ENCODE results near the gene KIF19. TPM values are rescaled to one million over a fixed set of nuclear protein-coding genes. Genes with fewer than 3 reads are reported as not detected.

The KIF19 gene
- total and polyA plus RNA-seq, 2 of the 8 experiments (the other 6 are each of a cell fraction or from before 2014, with no cell fraction given) = 0.52 to 0.77 TPM

- POLR2A ChIA-PET (ENCODE audit: partially characterized antibody) = interaction anchor here (0.6 kb wide), 1 partner anchor 66 kb away, joined by 3 read pairs; no protein-coding TSS in a partner anchor
- Histone ChIP-seq H3K4me1 (replicated peaks in 1 of 4; ENCODE audit: control insufficient read depth in 3 of 4, insufficient read depth in 4 of 4, low read length in 3 of 4) (peaks cover 6 to 14% (median 12%) of the 10 kb centered on the region in 4 experiments; a peak in 6 of 7 replicates), H3K27me3 (replicated peaks in 1 of 4; ENCODE audit: control insufficient read depth in 3 of 4, extremely low read depth in 1 of 4, insufficient read depth in 3 of 4, low read length in 3 of 4) (peaks cover 3 to 35% (median 27%) of the 10 kb centered on the region in 4 experiments), H3K56ac (replicated peaks; ENCODE audit: insufficient read length, low read depth, low read length) (no peak overlapping the region), H3K4ac (replicated peaks; ENCODE audit: insufficient read length, low read depth, low read length) (no peak overlapping the region), H2BK20ac (ENCODE audit: low read length) (no peak overlapping the region), H3K27ac (ENCODE audit: low read depth, low read length) (no peak overlapping the region), H3K36me3 (ENCODE audit: control insufficient read depth in 2 of 4, insufficient read depth in 4 of 4, low read length in 3 of 4) (no peaks in the 10 kb centered on the region), H3K18ac (ENCODE audit: extremely low read depth, low read length) (no peak overlapping the region), H3K4me2 (ENCODE audit: insufficient read depth in 1 of 2, low read depth in 2 of 2, low read length in 2 of 2) (no peak overlapping the region), H3K9me3 (ENCODE audit: insufficient read depth in 2 of 2, low read depth in 1 of 2, low read length in 1 of 2) (no peaks in the 10 kb centered on the region), H4K91ac (replicated peaks; ENCODE audit: insufficient read length, low read length) (no peak overlapping the region), H3K79me2 (ENCODE audit: control insufficient read depth in 1 of 2, insufficient read depth in 2 of 2, low read length in 2 of 2) (no peaks in the 10 kb centered on the region), H3K14ac (ENCODE audit: insufficient read length) (no peak overlapping the region), H2AFZ (ENCODE audit: low read length) (no peak overlapping the region), H3K79me1 (ENCODE audit: low read depth, low read length) (no peaks in the 10 kb centered on the region), H2BK12ac (ENCODE audit: low read depth, low read length) (no peak overlapping the region), H4K5ac (ENCODE audit: insufficient read length, low read depth, low read length) (no peak overlapping the region), H2BK5ac (ENCODE audit: low read depth, low read length) (no peak overlapping the region), H2BK15ac (ENCODE audit: low read length) (no peak overlapping the region), H4K8ac (ENCODE audit: extremely low read depth, insufficient read depth, low read length) (no peak overlapping the region), H3K4me3 (ENCODE audit: extremely low read depth in 1 of 4, insufficient read depth in 2 of 4, low read depth in 3 of 4, low read length in 4 of 4) (no peak overlapping the region), H2BK120ac (replicated peaks; ENCODE audit: low read depth, low read length) (no peak overlapping the region), H4K20me1 (replicated peaks in 1 of 2; ENCODE audit: control insufficient read depth in 1 of 2, insufficient read depth in 2 of 2, low read length in 2 of 2) (no peaks in the 10 kb centered on the region), H2AK5ac (ENCODE audit: low read depth, low read length) (0 out of 2 replicates have a peak overlapping the region, but pooled peaks have one; percentile 40), H3K23ac (ENCODE audit: insufficient read length) (no peak overlapping the region), H3K9ac (replicated peaks in 1 of 4; ENCODE audit: extremely low read depth in 1 of 4, low read depth in 3 of 4, low read length in 3 of 4) (no peak overlapping the region), H3K23me2 (ENCODE audit: low read depth, low read length) (peaks cover 8% of the 10 kb centered on the region)
- no peak for FAIRE-seq
- DNase-seq (ENCODE audit: low read depth in 1 of 2, low spot score in 2 of 2) = no peak
- CTCF ChIA-PET (ENCODE audit: partially characterized antibody) = interaction anchor here (0.6 to 1.2 kb wide), 4 partner anchors 13 to 55 kb away, joined by 3 read pairs; no protein-coding TSS in a partner anchor
- 89% methylated on average over 6 of the region's 6 CpGs; no CpG with 5 or more reads in 1 of the 2 experiments for WGBS, 2 experiments (ENCODE audit: extremely low coverage in 1 of 2, insufficient coverage in 1 of 2, insufficient read length in 1 of 2, insufficient replicate concordance in 2 of 2, low coverage in 1 of 2, low lambda C conversion rate in 2 of 2, missing lambda C conversion rate in 1 of 2)
- TF ChIP-seq TBP (IDR thresholded peaks at IDR 0.05; ENCODE audit: low read depth, low read length) = no peak
Measured at GRCh38 chr17:74324521-74324920, 1.5 kb upstream of the KIF19 start.

Data from H1 (cell line).